ENCODE data around the gene PARK7. TPM values are rescaled to one million over a fixed set of nuclear protein-coding genes. Genes with fewer than 3 reads are reported as not detected.
"Not testable (repeated sequence)": the region's sequence is repeated elsewhere in the genome, so short reads cannot be mapped to it uniquely, and the experiment has no call there.

The PARK7 gene
- total and polyA plus RNA-seq, 7 donors: 176 to 270 (median 243) TPM

DNA sequence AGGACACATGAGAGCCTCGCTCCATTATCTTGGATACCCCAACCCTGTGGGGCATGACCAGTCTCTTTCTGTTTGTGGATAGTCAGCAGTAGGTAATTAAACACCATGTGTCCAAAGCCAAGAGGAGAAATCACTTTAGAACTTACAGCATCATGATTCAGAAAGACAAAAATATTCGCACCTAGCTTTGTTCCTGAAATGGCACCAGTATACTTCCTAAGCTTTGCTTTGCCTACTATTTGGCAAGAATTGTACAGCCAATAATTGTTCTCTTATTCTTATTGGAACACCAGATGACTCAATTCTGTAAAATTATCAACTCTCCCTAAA, 45.0 kb upstream of the PARK7 start:
- no peaks in the 10 kb centered on the region for H3K36me3 ChIP-seq
- intact Hi-C loops (cut with DNase I): no loop called here
- no peak for DNase-seq
- 86 to 91% methylated on average over 2 of the region's 2 CpGs for WGBS, 2 donors
- H3K9me3 ChIP-seq: no peaks in the 10 kb centered on the region
- peaks cover 0 to 6% (median 0%) of the 10 kb centered on the region in 3 donors for H3K27me3 ChIP-seq
- no peak overlapping the region for H3K4me3 ChIP-seq
- H3K27ac ChIP-seq: no peak overlapping the region
- no peaks in the 10 kb centered on the region for H3K4me1 ChIP-seq
- no peak for TF ChIP-seq POLR2AphosphoS5 (IDR thresholded peaks at IDR 0.05)
- TF ChIP-seq, protein P1, sequence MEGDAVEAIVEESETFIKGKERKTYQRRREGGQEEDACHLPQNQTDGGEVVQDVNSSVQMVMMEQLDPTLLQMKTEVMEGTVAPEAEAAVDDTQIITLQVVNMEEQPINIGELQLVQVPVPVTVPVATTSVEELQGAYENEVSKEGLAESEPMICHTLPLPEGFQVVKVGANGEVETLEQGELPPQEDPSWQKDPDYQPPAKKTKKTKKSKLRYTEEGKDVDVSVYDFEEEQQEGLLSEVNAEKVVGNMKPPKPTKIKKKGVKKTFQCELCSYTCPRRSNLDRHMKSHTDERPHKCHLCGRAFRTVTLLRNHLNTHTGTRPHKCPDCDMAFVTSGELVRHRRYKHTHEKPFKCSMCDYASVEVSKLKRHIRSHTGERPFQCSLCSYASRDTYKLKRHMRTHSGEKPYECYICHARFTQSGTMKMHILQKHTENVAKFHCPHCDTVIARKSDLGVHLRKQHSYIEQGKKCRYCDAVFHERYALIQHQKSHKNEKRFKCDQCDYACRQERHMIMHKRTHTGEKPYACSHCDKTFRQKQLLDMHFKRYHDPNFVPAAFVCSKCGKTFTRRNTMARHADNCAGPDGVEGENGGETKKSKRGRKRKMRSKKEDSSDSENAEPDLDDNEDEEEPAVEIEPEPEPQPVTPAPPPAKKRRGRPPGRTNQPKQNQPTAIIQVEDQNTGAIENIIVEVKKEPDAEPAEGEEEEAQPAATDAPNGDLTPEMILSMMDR (IDR thresholded peaks at IDR 0.05): no peak
- TF ChIP-seq EP300 (IDR thresholded peaks at IDR 0.05): no peak
- no peak for TF ChIP-seq POLR2A (IDR thresholded peaks at IDR 0.05)

DNA sequence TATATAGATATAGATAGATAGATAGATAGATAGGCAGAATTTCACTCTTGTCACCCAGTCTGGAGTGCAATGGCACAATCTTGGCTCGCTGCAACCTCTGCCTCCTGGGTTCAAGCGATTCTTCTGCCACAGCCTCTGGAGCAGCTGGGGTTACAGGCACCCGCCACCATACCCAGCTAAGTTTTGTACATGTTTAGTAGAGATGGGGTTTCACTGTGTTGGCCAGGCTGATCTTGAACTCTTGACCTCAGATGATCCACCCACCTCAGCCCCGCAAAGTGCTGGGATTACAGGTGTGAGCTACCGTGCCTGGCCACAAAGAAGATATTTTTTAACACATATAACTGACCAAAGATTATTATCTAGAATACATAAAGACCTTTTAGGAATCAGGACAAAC, 43.5 kb upstream of the PARK7 start:
- H3K27ac ChIP-seq; intact Hi-C loops (cut with DNase I); H3K4me1 ChIP-seq; DNase-seq; H3K4me3 ChIP-seq; H3K27me3 ChIP-seq; H3K9me3 ChIP-seq; H3K36me3 ChIP-seq: not testable (repeated sequence)
- WGBS, 2 donors: 79 to 86% methylated on average over 5 of the region's 5 CpGs

DNA sequence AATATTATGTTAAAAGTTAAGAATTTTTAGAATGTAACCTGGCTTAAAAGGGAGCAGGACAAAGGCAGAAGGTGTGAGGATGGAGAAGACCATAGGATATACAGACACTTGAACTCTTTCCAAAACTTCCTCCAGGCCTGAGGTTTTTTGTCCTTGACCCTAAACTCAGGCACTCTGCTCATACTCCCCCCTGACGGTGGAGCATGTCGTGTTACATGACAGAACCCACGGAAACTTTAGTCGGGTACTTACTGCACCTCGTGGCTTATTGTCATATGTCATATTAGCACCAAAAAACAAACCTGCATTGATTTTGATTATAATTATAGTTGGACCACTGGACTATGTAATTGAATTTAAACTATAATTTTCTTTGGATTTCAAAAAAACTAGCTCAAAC, 41.6 kb upstream of the PARK7 start:
- DNase-seq: no peak
- TF ChIP-seq EP300 (IDR thresholded peaks at IDR 0.05) (no peak), POLR2AphosphoS5 (IDR thresholded peaks at IDR 0.05) (no peak)
- Histone ChIP-seq H3K9me3 (no peaks in the 10 kb centered on the region), H3K4me3 (no peak overlapping the region), H3K4me1 (no peaks in the 10 kb centered on the region), H3K27me3 (peaks cover 0 to 6% (median 0%) of the 10 kb centered on the region in 3 donors), H3K36me3 (no peaks in the 10 kb centered on the region), H3K27ac (no peak overlapping the region)
- intact Hi-C loops (cut with DNase I): no loop called here
- 83 to 89% methylated on average over 5 of the region's 5 CpGs for WGBS, 2 donors

DNA sequence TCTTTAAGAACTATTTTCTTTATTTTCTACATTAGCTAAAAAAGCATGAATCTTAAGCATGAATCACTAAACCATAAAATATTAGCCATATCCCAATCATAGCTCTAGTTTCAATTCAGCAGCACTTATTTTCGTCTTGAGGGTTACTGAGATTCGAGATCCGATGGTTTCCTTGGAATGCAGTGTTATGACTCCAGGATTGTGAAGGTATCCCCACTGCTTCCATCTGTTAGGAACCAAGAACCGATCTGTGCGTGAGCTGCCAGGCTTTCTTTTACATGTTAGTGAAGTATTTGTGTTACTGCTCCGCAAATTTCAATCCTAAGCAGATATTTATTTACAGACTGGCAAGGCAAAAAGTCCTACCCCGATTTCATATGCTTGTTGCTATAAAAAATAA, 39.7 kb upstream of the PARK7 start:
- H3K4me1 ChIP-seq: no peaks in the 10 kb centered on the region
- TF ChIP-seq, protein P1 (IDR thresholded peaks at IDR 0.05): no peak
- TF ChIP-seq EP300 (IDR thresholded peaks at IDR 0.05): no peak
- no peak for TF ChIP-seq POLR2AphosphoS5 (IDR thresholded peaks at IDR 0.05)
- no peak for TF ChIP-seq POLR2A (IDR thresholded peaks at IDR 0.05)
- DNase-seq: no peak
- no peaks in the 10 kb centered on the region for H3K36me3 ChIP-seq
- H3K4me3 ChIP-seq: no peak overlapping the region
- intact Hi-C loops (cut with DNase I): no loop called here
- H3K27ac ChIP-seq: no peak overlapping the region
- no peaks in the 10 kb centered on the region for H3K9me3 ChIP-seq
- peaks cover 0 to 16% (median 3%) of the 10 kb centered on the region in 3 donors for H3K27me3 ChIP-seq
- WGBS, 2 donors: 93 to 94% methylated on average over 7 of the region's 7 CpGs

DNA sequence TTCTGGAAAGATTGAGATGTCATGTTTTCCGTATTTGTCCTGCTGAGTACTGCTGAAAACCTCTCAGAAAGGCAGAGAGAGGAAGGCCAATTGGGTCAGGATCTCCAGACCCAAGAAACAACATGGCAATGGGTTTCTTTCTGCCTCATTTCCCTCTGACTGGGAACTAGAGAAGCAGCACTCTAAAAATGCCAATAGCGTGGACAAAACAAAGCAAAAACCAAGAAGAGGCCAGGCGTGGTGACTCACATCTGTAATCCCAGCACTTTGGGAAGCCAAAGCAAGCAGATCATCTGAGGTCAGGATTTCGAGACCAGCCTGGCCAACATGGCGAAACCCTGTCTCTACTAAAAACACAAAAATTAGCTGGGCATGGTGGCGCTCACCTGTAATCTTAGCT, 39.2 kb upstream of the PARK7 start:
- Histone ChIP-seq H3K9me3 (no peaks in the 10 kb centered on the region), H3K36me3 (no peaks in the 10 kb centered on the region), H3K27me3 (peaks cover 0 to 21% (median 3%) of the 10 kb centered on the region in 3 donors), H3K4me1 (no peaks in the 10 kb centered on the region), H3K27ac (no peak overlapping the region), H3K4me3 (no peak overlapping the region)
- intact Hi-C loops (cut with DNase I): no loop called here
- 89 to 90% methylated on average over 6 of the region's 6 CpGs for WGBS, 2 donors
- TF ChIP-seq EP300 (IDR thresholded peaks at IDR 0.05) (no peak), POLR2AphosphoS5 (IDR thresholded peaks at IDR 0.05) (no peak), POLR2A (IDR thresholded peaks at IDR 0.05) (no peak)
- TF ChIP-seq, protein P1 (IDR thresholded peaks at IDR 0.05): no peak
- no peak for DNase-seq

DNA sequence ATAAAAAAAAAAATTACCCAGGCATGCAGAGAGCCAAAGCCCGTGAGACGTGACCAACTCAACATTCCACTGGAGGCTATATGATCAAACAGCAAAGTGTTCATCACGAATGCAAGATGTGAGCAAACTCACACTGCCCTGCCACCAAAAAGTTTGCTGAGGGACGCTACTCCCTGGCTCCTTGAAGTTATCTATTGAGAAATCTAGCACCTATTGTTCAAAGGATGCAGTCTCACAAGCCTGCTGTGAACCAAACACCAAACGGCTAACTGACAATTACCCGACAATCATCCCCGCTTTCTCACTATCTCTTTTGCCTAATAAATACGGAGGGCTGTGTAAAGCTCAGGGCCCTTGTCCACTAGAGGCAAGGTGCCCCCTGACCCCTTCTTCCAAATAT, 34.5 kb upstream of the PARK7 start:
- intact Hi-C loops (cut with DNase I); H3K27ac ChIP-seq; H3K4me1 ChIP-seq; H3K9me3 ChIP-seq; H3K4me3 ChIP-seq; DNase-seq; H3K36me3 ChIP-seq: not testable (repeated sequence)
- 57 to 76% methylated on average over 8 of the region's 8 CpGs for WGBS, 2 donors
- peaks cover 0 to 40% (median 3%) of the 10 kb centered on the region in 3 donors for H3K27me3 ChIP-seq

All from sigmoid colon (tissue), 7 donors.